SK-N-DZ (cell line): ENCODE data around the gene KCTD1. TPM values are rescaled to one million over a fixed set of nuclear protein-coding genes. Genes with fewer than 3 reads are reported as not detected.

Source experiments
- DNase-seq: peaks from one replicate; pipeline ENCODE4 v3.0.0-alpha.2; 2015; ENCODE audit warnings: low spot score
- polyA plus RNA-seq, 2 experiments: library from polyadenylated mRNA; depleted of rRNA; stranded (reverse); fragments of >200 nt; gene quantifications; 2 replicates each; pipeline ENCODE4 v1.2.3, GENCODE V29; 2014

The KCTD1 gene
- polyA plus RNA-seq (2014; cell fraction: cytosol; rRNA removed): 21.6 and 26.3 TPM in 2 replicates
- polyA plus RNA-seq (2014; cell fraction: nucleus; rRNA removed): 11.0 and 13.0 TPM in 2 replicates

GRCh38 chr18:26548415-26549262 is at the start of gene KCTD1:
Gene KCTD1, minus strand, starts transcription at chr18:26548553. Its CDS starts 17 bp downstream, at chr18:26548536.
- DNase-seq: peak; percentile 88

GRCh38 chr18:26593365-26594320 is 45.3 kb upstream of the KCTD1 start:
- DNase-seq: no peak

GRCh38 chr18:26584745-26585144 is 36.4 kb upstream of the KCTD1 start:
- DNase-seq: no peak

GRCh38 chr18:26579941-26580618 is 31.7 kb upstream of the KCTD1 start:
- no peak for DNase-seq

DNA sequence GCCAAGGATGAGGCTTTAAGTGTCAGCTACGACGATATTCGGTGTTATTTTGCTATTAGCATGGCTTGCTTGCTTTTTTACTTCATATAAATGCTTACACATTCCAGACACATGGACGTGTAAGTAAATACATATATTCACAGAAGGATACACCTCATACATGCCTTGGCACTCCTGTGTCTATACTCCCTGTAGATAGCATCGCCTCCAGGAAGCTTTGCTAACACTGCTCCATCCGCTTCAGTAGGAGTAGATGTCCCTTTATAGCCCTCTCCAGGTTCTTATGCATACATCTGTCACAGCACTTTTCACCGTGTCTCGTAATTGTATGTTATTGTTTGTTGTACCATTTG is 27.5 kb upstream of the KCTD1 start:
- peak; percentile 6 for DNase-seq

GRCh38 chr18:26574958-26575864 is 26.9 kb upstream of the KCTD1 start:
- peak; percentile 54 for DNase-seq

DNA sequence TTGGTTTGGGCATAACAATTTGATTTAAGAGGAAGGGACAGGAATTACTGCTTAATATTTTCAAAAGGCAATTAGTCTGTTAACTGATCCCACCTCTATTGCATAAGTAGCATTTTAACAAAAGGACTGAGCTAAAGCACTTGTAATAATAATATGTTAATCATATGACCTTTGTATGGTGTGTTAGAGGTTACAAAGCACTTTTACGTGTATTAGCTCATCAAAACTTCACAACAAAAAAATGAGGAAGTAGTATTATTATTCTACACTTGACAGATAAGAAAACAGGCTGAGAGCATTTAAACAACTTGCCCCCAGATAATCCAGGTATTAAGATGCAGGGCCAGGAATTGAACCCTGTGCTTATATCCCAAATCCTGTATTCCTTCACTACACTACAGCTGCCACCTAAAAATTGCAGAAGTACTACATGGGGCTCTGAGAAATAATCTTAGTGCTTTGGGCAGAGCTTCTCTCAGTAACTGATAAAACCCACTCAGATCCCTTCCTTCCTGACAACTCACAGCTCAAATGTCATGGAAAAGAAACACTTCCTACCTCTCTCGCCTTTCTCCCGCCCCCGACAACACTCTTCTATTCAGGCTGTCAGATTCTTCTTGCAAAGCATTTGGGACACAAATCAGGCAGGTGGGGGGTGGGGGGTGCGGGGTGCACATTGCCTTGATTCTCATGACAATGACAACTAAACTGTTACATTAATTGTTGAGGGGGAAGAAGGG is 20.7 kb upstream of the KCTD1 start:
- DNase-seq: no peak

- DNase-seq: no peak
These were observed 20.2 kb upstream of the KCTD1 start for GRCh38 chr18:26568513-26568912.

DNA sequence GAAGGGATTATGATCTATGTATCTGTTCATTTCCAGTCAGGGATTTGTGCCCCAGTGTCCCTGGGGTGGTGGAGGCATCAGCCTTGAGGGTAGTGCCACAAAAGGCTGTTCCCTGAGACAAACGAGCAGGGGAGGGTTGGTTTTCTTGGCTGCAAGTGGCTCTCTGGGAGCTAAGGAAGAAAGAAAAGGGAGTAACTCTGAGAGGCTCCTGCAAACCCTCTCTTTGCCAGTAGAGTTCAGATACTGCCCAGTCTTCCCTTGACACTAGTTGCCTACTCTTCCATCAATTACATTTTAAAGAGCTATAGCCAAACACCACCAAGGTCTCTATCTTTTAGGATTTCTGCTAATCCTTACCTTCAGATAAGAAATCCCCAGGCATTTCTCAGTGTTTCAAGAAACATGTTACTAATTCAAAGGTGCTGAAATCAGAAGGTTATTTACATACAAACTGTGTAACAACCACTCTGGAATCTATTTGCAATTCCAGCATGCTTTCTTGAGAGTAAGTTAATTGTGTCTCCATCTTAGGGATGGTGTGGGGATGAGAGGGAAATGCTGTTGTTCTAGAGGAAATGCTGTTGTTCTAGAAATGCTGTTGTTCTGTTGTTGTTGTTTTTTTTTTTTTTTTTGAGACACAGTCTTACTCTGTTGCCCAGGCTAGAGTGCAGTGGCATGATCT is 18.7 kb upstream of the KCTD1 start:
- no peak for DNase-seq

DNA sequence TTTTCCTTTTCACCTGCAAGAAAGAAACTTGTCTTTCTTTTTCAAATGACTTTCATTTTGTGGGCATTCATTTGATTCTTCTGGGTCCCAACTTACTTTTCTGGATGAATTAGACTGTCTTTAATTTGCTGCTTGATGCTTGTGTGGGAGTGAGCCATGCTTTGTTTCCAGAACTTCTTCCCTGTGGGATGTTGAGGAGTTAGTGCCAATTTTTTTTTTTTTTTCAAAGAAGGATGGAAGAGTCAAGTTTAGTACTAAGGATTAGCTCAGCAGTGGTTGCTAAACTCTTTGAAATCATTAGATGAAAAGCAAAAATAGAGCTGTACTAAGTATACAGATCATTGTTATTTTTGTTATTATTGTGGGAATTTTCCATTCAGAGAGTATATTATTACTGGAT is 17.2 kb upstream of the KCTD1 start:
- no peak for DNase-seq

- no peak for DNase-seq
These were observed 14.7 kb upstream of the KCTD1 start for GRCh38 chr18:26563024-26563423.

DNA sequence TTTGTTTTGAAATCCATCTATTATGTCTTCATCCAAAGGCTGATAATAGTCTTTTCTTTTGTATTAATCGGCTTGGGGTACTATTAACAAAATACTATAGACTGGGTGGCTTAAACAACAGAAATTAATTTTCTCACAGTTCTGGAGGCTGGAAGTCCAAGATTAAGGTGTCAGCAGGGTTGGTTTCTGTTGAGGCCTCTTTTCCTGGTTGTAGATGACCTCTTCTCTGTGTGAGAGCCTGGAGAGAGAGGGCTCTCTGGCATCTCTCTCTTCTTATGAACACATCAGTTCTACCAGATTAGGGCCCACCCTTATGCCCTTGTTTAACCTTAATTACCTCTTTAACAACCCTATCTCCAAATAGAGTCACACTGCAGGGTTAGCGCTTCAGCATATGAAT is 14.2 kb upstream of the KCTD1 start:
- no peak for DNase-seq

- DNase-seq: no peak
These were observed 13.4 kb upstream of the KCTD1 start for GRCh38 chr18:26561769-26562168.

DNA sequence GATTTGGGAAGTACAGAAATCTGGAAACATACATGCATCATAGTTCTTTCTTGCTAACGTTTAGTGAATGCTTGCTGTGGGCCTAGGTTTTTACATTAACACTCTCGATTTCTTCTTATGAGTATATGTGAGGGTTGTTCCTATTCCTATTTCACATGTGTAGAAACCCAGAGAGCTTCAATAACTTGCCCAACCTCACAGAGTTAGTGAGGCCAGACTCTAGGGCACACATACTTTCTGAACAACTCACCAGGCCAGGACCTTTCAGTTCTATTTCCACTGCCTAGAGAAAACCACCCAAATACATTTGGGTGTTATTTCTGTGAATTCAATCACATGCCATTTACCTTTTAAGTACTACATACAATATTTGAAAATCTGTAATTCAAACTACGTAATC is 8.2 kb upstream of the KCTD1 start:
- no peak for DNase-seq

- DNase-seq: no peak
These were observed 7.6 kb upstream of the KCTD1 start for GRCh38 chr18:26555804-26556553.

DNA sequence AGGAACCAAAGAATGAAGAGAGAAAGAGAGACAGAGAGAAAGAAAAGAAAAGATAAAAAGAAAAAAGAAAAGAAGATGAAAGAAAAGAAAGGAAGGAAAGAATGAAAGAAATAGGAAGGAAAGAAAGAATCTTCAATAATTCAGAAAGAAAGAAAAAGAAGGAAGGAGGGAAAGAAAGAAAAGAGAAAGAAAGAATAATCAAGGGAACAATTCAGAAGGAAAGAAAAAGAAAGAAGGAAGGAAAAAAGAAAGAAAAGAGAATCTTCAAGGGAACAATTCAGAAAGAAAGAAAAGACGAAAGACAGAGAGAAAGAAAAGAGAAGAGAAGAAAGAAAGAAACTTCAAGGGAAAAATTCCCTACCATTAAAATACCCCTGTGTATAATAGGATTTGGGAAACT is 5.6 kb upstream of the KCTD1 start:
- no peak for DNase-seq

DNA sequence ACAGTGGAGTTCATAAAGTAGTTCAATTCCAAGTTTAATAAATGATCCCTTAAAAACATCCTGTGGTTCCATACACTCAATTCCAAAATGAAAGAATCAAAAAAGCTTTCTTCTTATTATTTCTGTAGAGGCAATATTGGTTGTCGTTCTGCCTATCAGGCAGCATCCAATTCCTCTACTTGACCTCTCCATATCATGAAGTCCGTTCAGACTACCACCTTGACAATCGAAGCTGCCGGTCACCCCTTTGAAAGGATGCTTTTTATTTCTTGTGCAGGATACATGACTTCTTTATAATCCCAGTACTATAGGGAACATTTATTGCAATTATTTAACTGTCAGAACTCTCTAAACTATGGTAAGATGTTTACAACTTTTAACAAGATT is 3.3 kb upstream of the KCTD1 start:
- DNase-seq: no peak

GRCh38 chr18:26550998-26551694 is 2.8 kb upstream of the KCTD1 start:
- DNase-seq: no peak
